Measurements from ENCODE around the gene MAP2.

Gene MAP2

GRCh38 chr2:209426432-209426831, 2.6 kb downstream of the MAP2 start:
- no peak overlapping the region for H3K23ac ChIP-seq (ENCODE audit: low read depth, low read length, poor library complexity)
- H2AFZ ChIP-seq (ENCODE audit: low read length), result no peak overlapping the region
- H2BK12ac ChIP-seq (ENCODE audit: low read length), result no peak overlapping the region
- no peak overlapping the region for H2BK120ac ChIP-seq (ENCODE audit: low read depth, low read length)
- H3K14ac ChIP-seq (ENCODE audit: low read length), result no peak overlapping the region
- H4K8ac ChIP-seq (ENCODE audit: low read depth, low read length), result no peak overlapping the region
- peaks cover 4% of the 10 kb centered on the region for H3K79me1 ChIP-seq (ENCODE audit: low read depth, low read length)
- no peak overlapping the region for H2BK15ac ChIP-seq (ENCODE audit: low read length)
- no peaks in the 10 kb centered on the region for H3K9me3 ChIP-seq (replicated peaks in 1 of 2; ENCODE audit: control insufficient read depth in 2 of 2, insufficient read depth in 1 of 2, low read depth in 1 of 2, low read length in 2 of 2)
- no peak overlapping the region for H2AK5ac ChIP-seq (ENCODE audit: low read depth, low read length)
- H3K4me1 ChIP-seq (ENCODE audit: control insufficient read depth in 2 of 2, insufficient read depth in 1 of 2, low read depth in 1 of 2, low read length in 2 of 2), result peaks cover 7 to 14% of the 10 kb centered on the region in 2 donors
- H3K4ac ChIP-seq (ENCODE audit: low read length), result no peak overlapping the region
- no peaks in the 10 kb centered on the region for H3K27me3 ChIP-seq (ENCODE audit: control insufficient read depth in 3 of 3, insufficient read depth in 3 of 3, low read depth in 1 of 3, low read length in 3 of 3)
- no peaks in the 10 kb centered on the region for H3K36me3 ChIP-seq (replicated peaks in 1 of 2; ENCODE audit: control insufficient read depth in 2 of 2, insufficient read depth in 2 of 2, low read length in 2 of 2)
- H3K9ac ChIP-seq (ENCODE audit: low read depth, low read length, poor library complexity), result no peak overlapping the region
- no peak overlapping the region for H4K91ac ChIP-seq (ENCODE audit: low read depth, low read length, poor library complexity)
- no peak for DNase-seq (ENCODE audit: low spot score)
- H2BK5ac ChIP-seq (ENCODE audit: low read length), result no peak overlapping the region
- no peak overlapping the region for H3K18ac ChIP-seq (ENCODE audit: low read length)
- no peak overlapping the region for H3K4me2 ChIP-seq (ENCODE audit: insufficient read depth, low read length, poor library complexity, severe bottlenecking)
- H3K4me3 ChIP-seq (ENCODE audit: low read length in 2 of 2), result peak overlapping the region in 1 of 2 donors; percentile 18
- no peak overlapping the region for H3K27ac ChIP-seq (replicated peaks; ENCODE audit: low read length)

DNA sequence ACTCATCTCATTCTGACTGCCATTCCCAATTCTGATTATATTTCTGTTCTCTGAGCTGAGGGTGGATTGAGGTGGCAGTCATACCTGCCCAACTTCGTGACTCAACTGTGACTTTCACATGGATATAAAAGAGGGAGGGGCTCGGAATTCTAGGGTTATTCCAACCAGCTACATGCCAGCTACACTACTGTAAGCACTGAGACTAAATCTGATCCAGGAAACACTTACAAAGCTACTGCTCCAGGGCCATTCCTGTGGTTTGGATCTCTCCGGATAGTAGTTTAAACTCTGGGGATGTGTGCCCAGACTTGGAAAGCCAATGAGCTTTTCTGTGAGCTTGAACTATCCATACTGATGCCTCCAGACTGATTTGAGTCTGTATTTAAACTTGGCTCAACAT, 7.9 kb downstream of the MAP2 start:
- Histone ChIP-seq H3K4me2 (ENCODE audit: insufficient read depth, low read length, poor library complexity, severe bottlenecking) (no peak overlapping the region), H3K9me3 (replicated peaks in 1 of 2; ENCODE audit: control insufficient read depth in 2 of 2, insufficient read depth in 1 of 2, low read depth in 1 of 2, low read length in 2 of 2) (no peaks in the 10 kb centered on the region), H3K4me1 (ENCODE audit: control insufficient read depth in 2 of 2, insufficient read depth in 1 of 2, low read depth in 1 of 2, low read length in 2 of 2) (peaks cover 2 to 8% of the 10 kb centered on the region in 2 donors), H3K79me1 (ENCODE audit: low read depth, low read length) (no peaks in the 10 kb centered on the region), H4K91ac (ENCODE audit: low read depth, low read length, poor library complexity) (no peak overlapping the region), H2BK120ac (ENCODE audit: low read depth, low read length) (no peak overlapping the region), H2AK5ac (ENCODE audit: low read depth, low read length) (no peak overlapping the region), H3K27ac (replicated peaks; ENCODE audit: low read length) (no peak overlapping the region), H2BK5ac (ENCODE audit: low read length) (no peak overlapping the region), H2AFZ (ENCODE audit: low read length) (no peak overlapping the region), H3K4ac (ENCODE audit: low read length) (no peak overlapping the region), H4K8ac (ENCODE audit: low read depth, low read length) (no peak overlapping the region), H3K36me3 (replicated peaks in 1 of 2; ENCODE audit: control insufficient read depth in 2 of 2, insufficient read depth in 2 of 2, low read length in 2 of 2) (no peaks in the 10 kb centered on the region), H3K4me3 (ENCODE audit: low read length in 2 of 2) (no peak overlapping the region), H3K18ac (ENCODE audit: low read length) (no peak overlapping the region), H2BK12ac (ENCODE audit: low read length) (no peak overlapping the region), H3K23ac (ENCODE audit: low read depth, low read length, poor library complexity) (no peak overlapping the region), H3K9ac (ENCODE audit: low read depth, low read length, poor library complexity) (no peak overlapping the region), H3K14ac (ENCODE audit: low read length) (no peak overlapping the region), H2BK15ac (ENCODE audit: low read length) (no peak overlapping the region), H3K27me3 (ENCODE audit: control insufficient read depth in 3 of 3, insufficient read depth in 3 of 3, low read depth in 1 of 3, low read length in 3 of 3) (no peaks in the 10 kb centered on the region)
- DNase-seq (ENCODE audit: low spot score), result no peak
- no CpG with 5 or more reads among the region's 3 CpGs for WGBS, 2 donors (ENCODE audit: extremely low coverage in 2 of 2, insufficient read length in 2 of 2, insufficient replicate concordance in 1 of 2)

- Histone ChIP-seq H3K18ac (ENCODE audit: low read length) (no peak overlapping the region), H3K14ac (ENCODE audit: low read length) (no peak overlapping the region), H2AFZ (ENCODE audit: low read length) (no peak overlapping the region), H3K4me2 (ENCODE audit: insufficient read depth, low read length, poor library complexity, severe bottlenecking) (no peak overlapping the region), H2AK5ac (ENCODE audit: low read depth, low read length) (no peak overlapping the region), H3K23ac (ENCODE audit: low read depth, low read length, poor library complexity) (no peak overlapping the region), H3K9ac (ENCODE audit: low read depth, low read length, poor library complexity) (no peak overlapping the region), H3K79me1 (ENCODE audit: low read depth, low read length) (no peaks in the 10 kb centered on the region), H4K8ac (ENCODE audit: low read depth, low read length) (no peak overlapping the region), H3K4ac (ENCODE audit: low read length) (no peak overlapping the region), H3K4me1 (ENCODE audit: control insufficient read depth in 2 of 2, insufficient read depth in 1 of 2, low read depth in 1 of 2, low read length in 2 of 2) (peaks cover 2% of the 10 kb centered on the region in 2 donors), H2BK5ac (ENCODE audit: low read length) (no peak overlapping the region), H2BK15ac (ENCODE audit: low read length) (no peak overlapping the region), H3K9me3 (replicated peaks in 1 of 2; ENCODE audit: control insufficient read depth in 2 of 2, insufficient read depth in 1 of 2, low read depth in 1 of 2, low read length in 2 of 2) (no peaks in the 10 kb centered on the region), H3K36me3 (replicated peaks in 1 of 2; ENCODE audit: control insufficient read depth in 2 of 2, insufficient read depth in 2 of 2, low read length in 2 of 2) (no peaks in the 10 kb centered on the region), H2BK120ac (ENCODE audit: low read depth, low read length) (no peak overlapping the region), H3K27ac (replicated peaks; ENCODE audit: low read length) (no peak overlapping the region), H3K4me3 (ENCODE audit: low read length in 2 of 2) (no peak overlapping the region), H2BK12ac (ENCODE audit: low read length) (no peak overlapping the region), H3K27me3 (ENCODE audit: control insufficient read depth in 3 of 3, insufficient read depth in 3 of 3, low read depth in 1 of 3, low read length in 3 of 3) (no peaks in the 10 kb centered on the region), H4K91ac (ENCODE audit: low read depth, low read length, poor library complexity) (no peak overlapping the region)
- DNase-seq (ENCODE audit: low spot score), result no peak
- WGBS, 2 donors (ENCODE audit: extremely low coverage in 2 of 2, insufficient read length in 2 of 2, insufficient replicate concordance in 1 of 2), result no CpG with 5 or more reads among the region's 3 CpGs
Measured at GRCh38 chr2:209441541-209441940, 17.7 kb downstream of the MAP2 start.

DNA sequence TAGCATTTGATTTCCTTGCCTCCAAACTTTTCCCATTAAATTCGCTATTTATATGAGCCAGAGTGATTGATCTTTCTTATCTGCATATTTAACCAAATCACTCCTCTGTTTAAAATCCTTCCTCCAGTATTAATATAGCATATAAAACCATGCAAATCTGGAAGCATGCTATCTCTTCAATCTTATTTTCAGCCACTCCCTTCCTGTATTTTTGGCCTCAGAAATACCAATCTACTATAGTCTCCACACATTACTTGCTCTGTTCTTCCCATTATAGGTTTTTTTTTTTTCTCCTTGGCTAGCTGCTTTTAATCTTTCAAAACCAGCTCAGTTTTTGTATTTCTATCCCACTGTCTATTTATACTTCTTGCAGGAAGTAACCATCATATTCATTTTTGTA, 19.1 kb downstream of the MAP2 start:
- Histone ChIP-seq H4K91ac (ENCODE audit: low read depth, low read length, poor library complexity) (no peak overlapping the region), H3K4ac (ENCODE audit: low read length) (no peak overlapping the region), H3K14ac (ENCODE audit: low read length) (no peak overlapping the region), H3K27ac (replicated peaks; ENCODE audit: low read length) (no peak overlapping the region), H2BK12ac (ENCODE audit: low read length) (no peak overlapping the region), H3K27me3 (ENCODE audit: control insufficient read depth in 3 of 3, insufficient read depth in 3 of 3, low read depth in 1 of 3, low read length in 3 of 3) (no peaks in the 10 kb centered on the region), H2BK5ac (ENCODE audit: low read length) (no peak overlapping the region), H3K18ac (ENCODE audit: low read length) (no peak overlapping the region), H3K79me1 (ENCODE audit: low read depth, low read length) (no peaks in the 10 kb centered on the region), H2BK15ac (ENCODE audit: low read length) (no peak overlapping the region), H3K4me2 (ENCODE audit: insufficient read depth, low read length, poor library complexity, severe bottlenecking) (no peak overlapping the region), H2AK5ac (ENCODE audit: low read depth, low read length) (no peak overlapping the region), H4K8ac (ENCODE audit: low read depth, low read length) (no peak overlapping the region), H3K4me3 (ENCODE audit: low read length in 2 of 2) (no peak overlapping the region), H2AFZ (ENCODE audit: low read length) (no peak overlapping the region), H3K4me1 (ENCODE audit: control insufficient read depth in 2 of 2, insufficient read depth in 1 of 2, low read depth in 1 of 2, low read length in 2 of 2) (peaks cover 2% of the 10 kb centered on the region in 2 donors), H3K9me3 (replicated peaks in 1 of 2; ENCODE audit: control insufficient read depth in 2 of 2, insufficient read depth in 1 of 2, low read depth in 1 of 2, low read length in 2 of 2) (no peaks in the 10 kb centered on the region), H3K9ac (ENCODE audit: low read depth, low read length, poor library complexity) (no peak overlapping the region), H3K23ac (ENCODE audit: low read depth, low read length, poor library complexity) (no peak overlapping the region), H3K36me3 (replicated peaks in 1 of 2; ENCODE audit: control insufficient read depth in 2 of 2, insufficient read depth in 2 of 2, low read length in 2 of 2) (no peaks in the 10 kb centered on the region), H2BK120ac (ENCODE audit: low read depth, low read length) (no peak overlapping the region)
- WGBS, 2 donors (ENCODE audit: extremely low coverage in 2 of 2, insufficient read length in 2 of 2, insufficient replicate concordance in 1 of 2), result no CpG with 5 or more reads among the region's 1 CpG
- no peak for DNase-seq (ENCODE audit: low spot score)
